ENCODE results near the gene GALNT12. TPM values are rescaled to one million over a fixed set of nuclear protein-coding genes. Genes with fewer than 3 reads are reported as not detected.

GALNT12 gene
- total RNA-seq: 10 to 100 TPM in 1 of 2 donors, 1 to 10 TPM in 1; 8.1 to 12.0 TPM

GRCh38 chr9:98807070-98807813, at the start of gene GALNT12:
Gene GALNT12 (plus strand): TSS chr9:98807670. CDS start chr9:98807699, 29 bp downstream.
- Mint-ChIP-seq H3K27ac (peak within 1 kb of the TSS; percentile 21 to 68), H3K36me3 (no peaks in the 10 kb centered on the region), H3K9me3 (peaks cover 0 to 3% of the 10 kb centered on the region in 2 donors)
- peak in 1 of 2 donors; percentile 53 for DNase-seq (ENCODE audit: low spot score in 2 of 2)
- ATAC-seq: peak; percentile 67 to 85

DNA sequence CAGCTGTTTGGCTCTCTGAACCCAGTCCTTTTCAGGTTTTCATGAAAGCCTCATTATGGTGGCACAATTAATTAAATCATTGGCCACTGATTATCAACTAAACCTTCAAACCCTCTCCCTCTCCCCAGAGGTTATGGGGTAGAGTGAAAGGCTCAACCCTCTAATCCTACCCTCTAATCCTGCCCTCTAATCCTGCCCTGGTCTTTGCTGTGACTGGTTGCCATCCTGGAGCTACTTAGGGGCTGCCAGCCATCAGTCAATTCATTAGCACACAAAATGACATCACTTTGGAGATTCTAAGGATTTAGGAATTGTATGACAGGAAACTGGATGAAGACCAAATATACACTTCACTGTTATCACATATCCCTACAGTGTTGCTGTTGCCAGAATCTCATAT, 47.2 kb upstream of the GALNT12 start:
- DNase-seq (ENCODE audit: low spot score in 2 of 2) (no peak), ATAC-seq (no peak)
- Mint-ChIP-seq H3K9me3 (peaks cover 0 to 9% of the 10 kb centered on the region in 2 donors), H3K36me3 (peaks cover 27 to 29% of the 10 kb centered on the region in 2 donors), H3K27ac (no peak overlapping the region)

GRCh38 chr9:98763986-98764745, 43.3 kb upstream of the GALNT12 start:
- ATAC-seq (no peak), DNase-seq (ENCODE audit: low spot score in 2 of 2) (no peak)
- H3K9me3 Mint-ChIP-seq: peaks cover 0 to 9% of the 10 kb centered on the region in 2 donors
- H3K36me3 Mint-ChIP-seq: peaks cover 27 to 29% of the 10 kb centered on the region in 2 donors
- no peak overlapping the region for H3K27ac Mint-ChIP-seq

GRCh38 chr9:98765256-98765655, 42.2 kb upstream of the GALNT12 start:
- peaks cover 21 to 25% of the 10 kb centered on the region in 2 donors for H3K36me3 Mint-ChIP-seq
- H3K9me3 Mint-ChIP-seq: peaks cover 0 to 5% of the 10 kb centered on the region in 2 donors
- no peak overlapping the region for H3K27ac Mint-ChIP-seq
- ATAC-seq (no peak), DNase-seq (ENCODE audit: low spot score in 2 of 2) (no peak)

DNA sequence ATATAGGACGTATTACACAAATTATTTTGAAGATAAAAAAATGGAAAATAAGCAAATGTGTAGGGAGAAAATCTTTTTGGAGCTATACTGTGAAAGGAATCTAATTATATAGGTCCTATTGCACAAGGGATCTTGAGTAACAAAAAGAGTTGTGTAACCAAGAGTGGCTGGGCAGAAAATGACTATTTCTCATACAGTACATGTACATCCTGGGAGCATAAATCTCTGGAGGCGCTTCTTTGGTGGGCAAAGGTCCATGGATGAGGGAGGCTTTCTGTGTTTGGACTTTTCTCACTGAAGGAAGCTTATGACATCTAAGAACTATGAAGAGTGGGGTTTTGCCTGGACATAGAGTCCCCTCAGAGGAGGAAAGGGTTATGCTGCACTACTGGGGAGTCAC, 40.9 kb upstream of the GALNT12 start:
- ATAC-seq (no peak), DNase-seq (ENCODE audit: low spot score in 2 of 2) (no peak)
- H3K9me3 Mint-ChIP-seq: peaks cover 0 to 5% of the 10 kb centered on the region in 2 donors
- peaks cover 25 to 27% of the 10 kb centered on the region in 2 donors for H3K36me3 Mint-ChIP-seq
- H3K27ac Mint-ChIP-seq: no peak overlapping the region

- Mint-ChIP-seq H3K9me3 (peaks cover 0 to 5% of the 10 kb centered on the region in 2 donors), H3K36me3 (peaks cover 25 to 32% of the 10 kb centered on the region in 2 donors), H3K27ac (no peak overlapping the region)
- ATAC-seq (no peak), DNase-seq (ENCODE audit: low spot score in 2 of 2) (no peak)
Observed at GRCh38 chr9:98767196-98767595, 40.3 kb upstream of the GALNT12 start.

DNA sequence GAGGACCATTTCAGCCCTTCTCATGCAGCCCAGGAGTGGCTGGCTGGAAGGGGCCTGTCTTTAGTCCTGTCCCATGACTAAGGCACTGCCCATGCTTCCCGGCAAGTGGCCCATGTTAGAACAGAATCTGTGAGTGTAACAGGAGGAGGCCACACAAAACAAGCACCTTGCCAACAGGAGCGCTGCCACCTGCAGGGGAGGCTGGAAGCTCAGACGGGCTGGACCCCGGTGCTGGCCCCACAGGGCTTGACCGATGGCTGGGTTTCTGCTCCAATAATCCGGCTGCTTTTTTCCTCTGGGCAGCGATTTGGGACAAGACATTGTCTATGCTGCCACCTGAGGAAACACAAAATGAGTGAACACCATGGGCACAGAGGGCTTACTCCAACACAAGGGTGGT, 39.6 kb upstream of the GALNT12 start:
- H3K27ac Mint-ChIP-seq: no peak overlapping the region
- DNase-seq (ENCODE audit: low spot score in 2 of 2) (no peak), ATAC-seq (no peak)
- peaks cover 0 to 5% of the 10 kb centered on the region in 2 donors for H3K9me3 Mint-ChIP-seq
- H3K36me3 Mint-ChIP-seq: peaks cover 25 to 36% of the 10 kb centered on the region in 2 donors

DNA sequence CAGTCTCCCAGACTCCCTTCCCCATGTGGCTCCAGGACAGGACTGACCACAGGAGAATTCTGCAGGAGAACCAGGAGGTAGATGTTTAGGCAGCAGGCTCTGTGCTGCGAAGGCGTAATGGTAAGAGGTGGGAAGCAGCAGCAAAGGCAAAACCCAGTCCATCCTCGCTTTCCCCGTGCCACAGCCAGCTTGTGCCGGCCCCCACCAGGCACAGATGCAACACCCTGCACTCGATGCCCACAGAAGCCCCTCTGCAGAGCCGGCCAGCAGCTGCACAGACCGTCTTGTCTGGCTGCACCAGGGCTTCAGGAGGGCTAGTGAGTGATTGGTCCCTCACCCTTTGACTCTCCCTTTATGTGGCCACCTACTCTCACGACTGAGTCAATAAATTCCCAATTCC, 39.1 kb upstream of the GALNT12 start:
- DNase-seq (ENCODE audit: low spot score in 2 of 2): no peak
- Mint-ChIP-seq H3K36me3 (peaks cover 25 to 40% of the 10 kb centered on the region in 2 donors), H3K9me3 (peaks cover 0 to 5% of the 10 kb centered on the region in 2 donors), H3K27ac (no peak overlapping the region)
- ATAC-seq: no peak

DNA sequence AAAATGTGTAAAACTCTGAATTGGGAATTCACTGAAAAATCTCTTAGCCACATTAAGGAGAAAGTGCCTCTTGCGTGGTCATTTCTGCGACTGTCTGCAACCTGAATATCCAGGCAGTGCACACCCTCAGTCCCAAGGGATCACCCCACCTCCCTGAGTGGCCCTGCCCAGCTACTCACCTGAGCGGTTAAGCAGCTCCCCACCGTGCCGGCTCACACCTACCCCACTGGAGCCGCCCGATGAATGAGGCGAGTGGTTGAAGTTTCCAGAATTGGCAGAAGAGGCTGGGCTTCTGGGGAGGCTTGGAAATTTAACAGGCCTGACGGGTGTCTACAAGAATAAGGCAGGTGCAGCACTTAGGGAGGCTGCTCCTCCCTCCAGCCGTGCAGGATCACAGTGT, 36.8 kb upstream of the GALNT12 start:
- Mint-ChIP-seq H3K9me3 (no peaks in the 10 kb centered on the region), H3K36me3 (peaks cover 9 to 37% of the 10 kb centered on the region in 2 donors), H3K27ac (no peak overlapping the region)
- ATAC-seq (no peak), DNase-seq (ENCODE audit: low spot score in 2 of 2) (no peak)

- ATAC-seq (no peak), DNase-seq (ENCODE audit: low spot score in 2 of 2) (no peak)
- H3K9me3 Mint-ChIP-seq: no peaks in the 10 kb centered on the region
- peak overlapping the region in 1 of 2 donors; percentile 77 for H3K27ac Mint-ChIP-seq
- peaks cover 6 to 37% of the 10 kb centered on the region in 2 donors for H3K36me3 Mint-ChIP-seq
Observed at GRCh38 chr9:98771209-98771874, 36.1 kb upstream of the GALNT12 start.

DNA sequence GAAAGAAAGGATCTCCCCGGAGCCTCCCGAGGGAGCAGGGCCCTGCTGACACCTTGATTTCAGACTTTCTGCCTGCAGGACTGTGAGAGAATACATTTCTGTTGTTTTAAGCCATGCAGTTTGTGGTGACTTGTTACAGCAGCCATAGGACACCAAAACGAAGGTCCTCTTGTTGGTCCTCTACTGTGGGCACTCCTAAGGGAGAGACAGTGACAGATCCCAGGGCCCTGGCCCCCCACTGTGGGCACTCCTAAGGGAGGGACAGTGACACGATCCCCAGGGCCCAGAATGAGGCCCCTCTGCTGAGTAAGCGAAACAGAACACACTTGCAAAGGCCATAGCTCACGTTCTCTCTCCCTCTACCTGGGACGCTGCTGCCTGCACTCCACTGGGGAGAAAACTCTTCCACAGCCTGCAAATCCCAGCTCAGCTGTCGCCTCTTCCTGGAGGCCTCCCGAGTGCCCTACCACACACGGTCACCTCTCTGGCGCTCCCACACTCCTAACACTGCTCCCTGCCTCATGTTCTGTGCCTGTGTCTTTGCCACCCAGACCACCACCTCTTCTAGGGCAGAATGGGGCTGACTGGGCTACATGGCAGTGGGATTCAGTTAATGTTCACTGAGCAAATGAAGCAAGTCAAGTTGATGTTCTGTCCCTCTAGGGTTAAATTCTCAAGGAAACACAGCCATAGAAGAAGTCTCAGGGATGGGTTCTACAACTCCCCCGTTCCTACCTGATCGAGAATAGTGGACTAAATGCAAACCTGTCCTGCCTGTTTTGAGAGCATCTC, 34.9 kb upstream of the GALNT12 start:
- no peaks in the 10 kb centered on the region for H3K9me3 Mint-ChIP-seq
- no peak for ATAC-seq
- H3K27ac Mint-ChIP-seq: no peak overlapping the region
- peaks cover 0 to 28% of the 10 kb centered on the region in 2 donors for H3K36me3 Mint-ChIP-seq
- DNase-seq (ENCODE audit: low spot score in 2 of 2): no peak

DNA sequence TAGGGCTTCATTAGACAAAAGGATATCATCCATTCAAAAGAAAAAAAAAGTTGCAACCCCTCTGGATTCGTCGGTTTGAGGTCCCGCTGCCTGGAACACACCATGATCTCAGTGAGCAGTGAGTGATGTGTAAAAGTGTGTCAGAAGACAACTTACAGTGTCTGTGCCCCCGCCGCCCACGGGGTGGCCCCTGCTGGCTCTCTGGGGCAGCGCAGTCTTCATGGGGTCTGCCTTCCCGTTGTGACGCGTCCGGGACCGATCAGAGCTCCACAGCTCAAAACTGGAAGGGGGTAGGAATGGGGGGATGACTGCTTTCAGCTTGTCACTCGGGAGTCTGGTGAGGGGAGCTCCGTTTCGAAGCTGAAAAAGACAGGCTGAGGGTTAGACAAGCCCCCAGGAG, 33.7 kb upstream of the GALNT12 start:
- Mint-ChIP-seq H3K9me3 (no peaks in the 10 kb centered on the region), H3K27ac (no peak overlapping the region), H3K36me3 (peaks cover 0 to 22% of the 10 kb centered on the region in 2 donors)
- DNase-seq (ENCODE audit: low spot score in 2 of 2) (no peak), ATAC-seq (no peak)

DNA sequence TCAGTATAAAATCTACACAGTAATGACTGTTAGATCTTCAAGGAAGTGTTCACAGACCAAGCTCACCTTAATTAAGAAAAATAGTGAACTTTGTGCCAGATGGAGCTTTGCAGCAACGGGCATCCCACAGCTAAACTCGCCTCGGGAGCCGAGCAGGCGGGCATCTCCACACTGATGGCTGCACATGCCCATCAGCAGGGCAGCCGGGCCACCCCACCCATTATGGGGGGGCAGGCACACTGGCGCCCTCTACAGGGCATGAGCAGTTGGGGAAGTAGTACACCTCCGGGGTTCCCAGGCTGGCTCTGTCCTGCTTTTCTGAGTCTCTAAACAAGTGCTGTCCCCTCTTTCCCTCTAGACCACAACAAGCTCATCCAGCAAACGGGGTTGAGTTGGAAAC, 32.7 kb upstream of the GALNT12 start:
- Mint-ChIP-seq H3K27ac (no peak overlapping the region), H3K9me3 (no peaks in the 10 kb centered on the region), H3K36me3 (peaks cover 0 to 22% of the 10 kb centered on the region in 2 donors)
- peak in 1 of 2 donors; percentile 44 for DNase-seq (ENCODE audit: low spot score in 2 of 2)
- peak in 1 of 2 donors; percentile 46 for ATAC-seq

GRCh38 chr9:98775831-98776441, 31.5 kb upstream of the GALNT12 start:
- ATAC-seq: peak in 1 of 2 donors; percentile 46
- H3K27ac Mint-ChIP-seq: no peak overlapping the region
- H3K9me3 Mint-ChIP-seq: no peaks in the 10 kb centered on the region
- peaks cover 0 to 22% of the 10 kb centered on the region in 2 donors for H3K36me3 Mint-ChIP-seq
- DNase-seq (ENCODE audit: low spot score in 2 of 2): peak in 1 of 2 donors; percentile 44

GRCh38 chr9:98777618-98778017, 29.9 kb upstream of the GALNT12 start:
- no peaks in the 10 kb centered on the region for H3K9me3 Mint-ChIP-seq

GRCh38 chr9:98778251-98778650, 29.2 kb upstream of the GALNT12 start:
- H3K36me3 Mint-ChIP-seq: peaks cover 0 to 4% of the 10 kb centered on the region in 2 donors
- ATAC-seq: no peak
- DNase-seq (ENCODE audit: low spot score in 2 of 2): no peak
- no peaks in the 10 kb centered on the region for H3K9me3 Mint-ChIP-seq
- H3K27ac Mint-ChIP-seq: no peak overlapping the region

More at GRCh38 chr9:98777618-98778017, 29.9 kb upstream of the GALNT12 start:
- ATAC-seq (no peak), DNase-seq (ENCODE audit: low spot score in 2 of 2) (no peak)
- Mint-ChIP-seq H3K36me3 (peaks cover 0 to 10% of the 10 kb centered on the region in 2 donors), H3K27ac (no peak overlapping the region)

All from activated naive CD4-positive, alpha-beta T cell treated with anti-CD3 and anti-CD28 coated beads, Interleukin-2, amount 50 U/mL, for 72 hours (primary cell).